GM19452 (cell line): ENCODE data around the gene DEPDC1B.
"Not testable (repeated sequence)": the region's sequence is repeated elsewhere in the genome, so short reads cannot be mapped to it uniquely, and the experiment has no call there.

ENCODE experiments used
- ATAC-seq: cut with Tn5 transposase; IDR thresholded peaks from one replicate; pipeline ENCODE4 v1.9.1; 2021; ENCODE audit not compliant: unreplicated experiment

Gene DEPDC1B

GRCh38 chr5:60586307-60586901 lies 113.6 kb downstream of the DEPDC1B start:
- no peak for ATAC-seq

DNA sequence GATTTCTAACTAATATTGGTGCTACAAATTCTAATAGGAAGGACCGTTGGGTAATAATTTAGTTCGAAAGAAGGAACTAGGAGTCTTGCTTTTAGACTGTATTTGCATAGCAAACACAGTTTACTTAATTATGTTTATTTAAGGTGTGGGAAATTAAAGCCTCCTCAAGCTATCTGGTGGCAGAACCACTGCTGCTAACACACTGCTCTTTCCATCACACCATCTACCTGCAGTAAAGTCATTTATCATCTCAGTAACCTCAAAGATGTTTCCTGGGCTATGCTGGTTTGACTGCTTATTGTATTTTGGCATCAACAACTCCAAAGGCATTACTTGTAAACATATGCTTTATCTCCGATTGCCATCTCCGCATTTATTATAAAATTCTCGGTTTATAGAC lies 114.3 kb downstream of the DEPDC1B start:
- no peak for ATAC-seq

DNA sequence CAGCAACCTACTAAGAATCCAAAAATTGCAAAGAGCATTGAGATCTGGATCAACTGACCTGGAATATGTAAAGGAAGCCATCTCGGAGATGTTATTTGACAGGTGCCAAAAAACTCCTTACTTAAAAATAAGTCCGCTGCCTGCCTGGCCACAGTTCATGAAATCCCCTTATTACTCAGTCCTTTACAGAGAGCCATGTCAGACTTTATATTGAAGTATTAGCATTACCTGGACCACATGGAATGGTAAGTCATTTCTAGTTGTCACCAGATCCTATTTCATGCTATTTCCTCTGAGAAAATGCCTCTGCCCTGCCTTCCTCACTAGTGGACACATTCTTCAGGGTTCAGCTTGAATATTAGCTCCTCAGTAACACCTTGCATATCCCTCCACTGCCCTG lies 115.7 kb downstream of the DEPDC1B start:
- ATAC-seq: no peak

GRCh38 chr5:60583616-60584015 lies 116.3 kb downstream of the DEPDC1B start:
- ATAC-seq: no peak

DNA sequence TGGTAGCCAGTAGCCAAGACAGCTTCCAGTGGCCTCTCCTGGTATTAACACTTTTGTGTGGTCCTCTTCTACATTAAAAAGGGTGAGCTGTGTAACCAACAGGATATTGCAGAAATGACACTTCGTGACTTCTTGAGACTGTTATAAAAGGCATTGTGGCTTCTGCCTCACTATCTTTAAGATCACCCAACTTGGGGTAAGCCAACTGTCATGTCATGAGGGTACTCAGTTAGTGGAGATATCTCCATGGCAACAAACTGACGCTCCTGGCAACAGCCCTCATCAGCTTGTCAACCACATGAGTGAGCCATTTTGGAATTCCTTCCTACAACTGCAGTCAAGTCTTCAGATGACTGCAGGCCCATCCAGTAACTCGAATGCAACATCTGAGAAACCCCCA lies 121.7 kb downstream of the DEPDC1B start:
- no peak for ATAC-seq

DNA sequence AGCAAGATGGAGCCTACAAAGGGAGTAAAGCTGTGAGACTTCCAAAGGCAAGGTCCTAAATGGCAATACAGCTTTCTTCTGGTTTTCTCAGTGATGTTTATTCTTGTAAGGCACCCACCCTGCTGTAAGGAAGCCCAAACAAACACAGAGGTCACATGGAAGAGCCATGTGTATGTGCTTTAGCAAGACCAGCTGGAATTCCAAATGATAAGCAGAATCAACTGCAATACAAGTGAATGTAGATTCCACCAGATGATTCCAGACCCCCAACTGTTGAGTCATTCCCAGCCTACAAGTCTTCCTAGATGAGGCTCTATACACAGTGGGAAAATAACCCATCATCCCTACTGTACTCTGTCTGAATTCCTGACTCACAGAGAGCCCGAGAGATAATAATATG lies 122.8 kb downstream of the DEPDC1B start:
- ATAC-seq: no peak

DNA sequence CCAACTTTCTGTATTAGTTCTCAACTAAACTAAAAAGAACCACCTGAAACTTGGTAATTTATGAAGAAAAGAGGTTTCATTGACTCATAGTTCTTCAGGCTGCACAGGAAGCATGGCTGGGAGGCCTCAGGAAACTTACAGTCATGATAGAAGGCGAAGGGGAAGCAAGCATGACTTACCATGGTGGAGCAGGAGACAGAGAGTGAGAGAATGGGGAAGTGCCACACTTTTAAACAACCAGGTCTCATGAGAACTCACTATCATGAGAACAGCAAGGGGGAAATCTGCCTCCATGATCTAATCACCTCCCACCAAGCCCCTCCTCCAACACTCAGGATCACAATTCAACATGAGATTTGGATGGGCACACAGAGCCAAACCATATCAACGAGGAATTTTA lies 123.5 kb downstream of the DEPDC1B start:
- ATAC-seq: no peak

GRCh38 chr5:60568646-60569045 lies 131.3 kb downstream of the DEPDC1B start:
- ATAC-seq: no peak

DNA sequence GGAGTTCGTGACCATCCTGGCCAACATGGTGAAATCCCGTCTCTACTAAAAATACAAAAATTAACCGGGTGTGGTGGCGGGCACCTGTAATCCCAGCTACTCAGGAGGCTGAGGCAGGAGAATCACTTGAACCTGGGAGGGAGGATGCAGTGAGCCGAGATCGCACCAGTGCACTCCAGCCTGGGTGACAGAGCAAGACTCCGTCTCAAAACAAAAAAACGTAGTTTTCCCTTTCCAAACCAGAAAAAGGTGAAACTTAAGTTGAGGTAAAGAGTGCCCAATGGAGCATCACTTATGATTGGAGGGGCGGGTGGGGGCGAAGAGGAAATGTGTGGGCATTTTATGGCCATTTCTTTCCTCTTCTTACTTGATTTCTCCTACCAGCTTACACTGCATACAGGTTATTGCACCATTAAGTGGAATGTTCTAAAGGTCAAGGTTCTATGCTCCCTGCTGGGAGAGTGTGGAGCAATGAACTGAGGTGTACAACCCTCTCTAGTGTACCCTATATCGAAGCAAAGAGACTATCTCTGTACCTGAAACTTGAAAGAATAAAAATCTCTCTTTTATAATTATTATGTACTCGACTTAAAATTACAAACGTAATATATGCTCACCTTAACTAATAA lies 136.2 kb downstream of the DEPDC1B start:
- ATAC-seq: no peak

- not testable (repeated sequence) for ATAC-seq
Observed at GRCh38 chr5:60553291-60553690, 146.7 kb downstream of the DEPDC1B start.

- no peak for ATAC-seq
Observed at GRCh38 chr5:60551829-60552228, 148.1 kb downstream of the DEPDC1B start.

DNA sequence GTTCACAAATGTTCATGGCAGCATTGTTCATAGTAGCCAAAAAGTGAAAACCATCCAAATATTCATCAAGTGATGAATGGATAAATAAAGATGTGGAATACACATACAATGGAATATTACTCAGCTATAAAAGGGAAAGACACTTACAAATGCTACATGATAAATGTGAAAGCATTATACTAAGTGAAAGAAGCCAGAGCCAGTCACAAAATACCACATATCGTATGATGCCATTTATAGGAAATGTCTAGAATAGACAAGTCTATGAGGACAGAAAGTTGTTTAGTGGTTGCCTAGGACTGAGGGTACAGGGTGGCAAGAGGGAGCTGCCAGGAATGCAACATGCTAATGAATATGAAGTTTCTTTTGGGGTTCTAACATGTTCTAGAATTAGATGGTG lies 148.7 kb downstream of the DEPDC1B start:
- ATAC-seq: no peak

- ATAC-seq: no peak
Observed at GRCh38 chr5:60550311-60550710, 149.7 kb downstream of the DEPDC1B start.

GRCh38 chr5:60549841-60550240 lies 150.1 kb downstream of the DEPDC1B start:
- no peak for ATAC-seq
